BE2C (cell line): ENCODE data around the gene SLBP.

Experiments used
- DNase-seq: peaks from one replicate; pipeline ENCODE4 v3.0.0-alpha.2; 2020
- H3K27me3 ChIP-seq: fragments of 250-450 bp; sonication (Bioruptor Pico); 2 replicates; pipeline ENCODE4 v1.5.1; 2020; ENCODE audit warnings: mild to moderate bottlenecking
- H3K36me3 ChIP-seq: fragments of 250-450 bp; sonication (Bioruptor Pico); 2 replicates; pipeline ENCODE4 v1.5.1; 2020; ENCODE audit warnings: mild to moderate bottlenecking
- H3K4me1 ChIP-seq: fragments of 250-450 bp; sonication (Bioruptor Pico); 2 replicates; pipeline ENCODE4 v1.5.1; 2020
- H3K4me3 ChIP-seq: 2 replicates; pipeline ENCODE4 v1.5.1; 2011; ENCODE audit warnings: low read depth, low read length
- H3K9me3 ChIP-seq: fragments of 250-450 bp; sonication (Bioruptor Pico); 2 replicates; pipeline ENCODE4 v1.5.1; 2020
- CTCF ChIP-seq: IDR thresholded peaks from 2 replicates; pipeline ENCODE4 v1.5.1; 2012; ENCODE audit warnings: mild to moderate bottlenecking, low read depth, low read length

SLBP gene

GRCh38 chr4:1746265-1746691 lies 34.2 kb upstream of the SLBP start:
- Histone ChIP-seq H3K36me3 (peaks cover 23% of the 10 kb centered on the region), H3K9me3 (no peaks in the 10 kb centered on the region), H3K4me3 (no peak overlapping the region), H3K4me1 (no peaks in the 10 kb centered on the region), H3K27me3 (no peaks in the 10 kb centered on the region)
- TF ChIP-seq CTCF, result peak; percentile 87
- peak; percentile 95 for DNase-seq

GRCh38 chr4:1745697-1746096 lies 33.6 kb upstream of the SLBP start:
- Histone ChIP-seq H3K4me3 (no peak overlapping the region), H3K36me3 (peaks cover 29% of the 10 kb centered on the region), H3K27me3 (no peaks in the 10 kb centered on the region), H3K4me1 (no peaks in the 10 kb centered on the region), H3K9me3 (no peaks in the 10 kb centered on the region)
- TF ChIP-seq CTCF, result no peak
- DNase-seq, result no peak

- no peak for DNase-seq
- Histone ChIP-seq H3K4me3 (no peak overlapping the region), H3K36me3 (peaks cover 34% of the 10 kb centered on the region), H3K27me3 (no peaks in the 10 kb centered on the region), H3K9me3 (no peaks in the 10 kb centered on the region), H3K4me1 (no peaks in the 10 kb centered on the region)
- no peak for TF ChIP-seq CTCF
Observed at GRCh38 chr4:1745165-1745564, 33.0 kb upstream of the SLBP start.

- peaks cover 38% of the 10 kb centered on the region for H3K36me3 ChIP-seq
- no peak overlapping the region for H3K4me3 ChIP-seq
- H3K4me1 ChIP-seq, result no peaks in the 10 kb centered on the region
- H3K9me3 ChIP-seq, result no peaks in the 10 kb centered on the region
- no peaks in the 10 kb centered on the region for H3K27me3 ChIP-seq
- no peak for DNase-seq
- TF ChIP-seq CTCF, result no peak
Observed at GRCh38 chr4:1744552-1744951, 32.4 kb upstream of the SLBP start.

GRCh38 chr4:1743975-1744374 lies 31.9 kb upstream of the SLBP start:
- H3K4me3 ChIP-seq, result no peak overlapping the region
- H3K36me3 ChIP-seq, result peaks cover 43% of the 10 kb centered on the region
- no peaks in the 10 kb centered on the region for H3K9me3 ChIP-seq
- H3K4me1 ChIP-seq, result no peaks in the 10 kb centered on the region
- no peaks in the 10 kb centered on the region for H3K27me3 ChIP-seq
- no peak for DNase-seq
- TF ChIP-seq CTCF, result no peak

GRCh38 chr4:1743551-1743950 lies 31.4 kb upstream of the SLBP start:
- peaks cover 48% of the 10 kb centered on the region for H3K36me3 ChIP-seq
- DNase-seq, result no peak
- no peak for TF ChIP-seq CTCF

More at GRCh38 chr4:1743551-1743950, 31.4 kb upstream of the SLBP start:
- Histone ChIP-seq H3K4me1 (no peaks in the 10 kb centered on the region), H3K27me3 (no peaks in the 10 kb centered on the region), H3K4me3 (no peak overlapping the region), H3K9me3 (no peaks in the 10 kb centered on the region)
